ENCODE data around the gene DEPP1.

Gene DEPP1

DNA sequence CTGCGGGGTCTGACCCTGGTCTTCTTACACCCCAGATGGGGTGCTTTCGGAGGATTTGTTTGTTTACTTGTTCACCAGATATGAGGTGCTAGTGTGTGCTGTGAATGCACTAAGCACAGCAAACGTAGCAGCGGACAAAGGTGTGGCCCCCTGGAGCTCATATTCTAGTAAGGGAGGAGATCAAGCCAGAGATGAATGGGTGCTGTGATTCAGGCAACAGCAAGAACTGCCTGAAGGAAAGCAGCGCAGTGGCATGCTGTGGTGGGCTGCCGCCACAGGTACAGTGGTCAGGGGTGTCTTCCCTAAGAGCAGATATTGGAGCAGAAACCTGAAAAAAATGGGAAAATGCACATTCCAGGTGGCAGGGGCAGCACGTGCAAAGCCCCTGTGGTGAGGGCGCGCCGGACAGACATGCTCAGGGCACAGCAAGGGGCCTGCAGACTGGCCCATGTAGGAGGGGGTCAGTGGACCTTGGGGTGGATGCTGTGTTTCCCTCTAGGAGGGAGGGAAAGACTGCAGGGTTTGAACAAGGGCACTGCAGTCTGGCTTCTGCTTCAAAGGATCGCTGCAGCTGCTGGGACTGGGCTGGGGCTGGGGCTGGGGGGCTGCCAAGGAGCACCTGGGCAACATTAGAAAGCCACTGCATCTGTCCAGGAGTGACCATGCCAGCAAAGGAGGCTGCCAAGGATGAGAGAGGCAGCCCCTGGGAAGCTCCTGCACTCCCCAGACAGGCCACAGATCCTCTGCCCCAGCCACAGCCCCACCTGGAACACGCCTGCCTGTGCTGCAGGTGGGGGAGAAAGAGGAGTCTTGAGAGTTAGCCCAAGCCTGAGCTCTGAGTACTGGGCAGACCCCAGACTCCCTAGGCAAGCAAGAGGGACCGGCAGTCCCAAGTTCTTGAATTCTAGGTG lies 927 bp upstream of the DEPP1 start:
- no peak for DNase-seq (ENCODE audit: low read depth)

DNA sequence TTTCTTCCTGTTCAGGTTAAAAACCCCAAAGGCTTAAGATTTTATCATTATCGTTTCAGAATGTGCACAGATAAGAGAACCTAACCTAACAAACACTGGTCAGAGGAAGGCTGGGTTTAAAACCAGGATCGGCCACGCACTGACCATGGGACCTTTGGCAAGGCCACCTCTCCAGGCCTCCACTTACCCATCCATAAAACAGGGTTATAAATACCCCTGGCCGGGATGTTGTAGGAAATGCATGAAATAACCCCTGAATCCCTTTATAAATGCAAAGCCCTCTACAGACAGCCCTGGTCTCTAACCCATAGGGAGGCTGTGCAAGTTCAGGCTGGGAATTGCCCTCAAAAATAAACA lies 418 bp downstream of the DEPP1 start:
- DNase-seq (ENCODE audit: low read depth): no peak

DNA sequence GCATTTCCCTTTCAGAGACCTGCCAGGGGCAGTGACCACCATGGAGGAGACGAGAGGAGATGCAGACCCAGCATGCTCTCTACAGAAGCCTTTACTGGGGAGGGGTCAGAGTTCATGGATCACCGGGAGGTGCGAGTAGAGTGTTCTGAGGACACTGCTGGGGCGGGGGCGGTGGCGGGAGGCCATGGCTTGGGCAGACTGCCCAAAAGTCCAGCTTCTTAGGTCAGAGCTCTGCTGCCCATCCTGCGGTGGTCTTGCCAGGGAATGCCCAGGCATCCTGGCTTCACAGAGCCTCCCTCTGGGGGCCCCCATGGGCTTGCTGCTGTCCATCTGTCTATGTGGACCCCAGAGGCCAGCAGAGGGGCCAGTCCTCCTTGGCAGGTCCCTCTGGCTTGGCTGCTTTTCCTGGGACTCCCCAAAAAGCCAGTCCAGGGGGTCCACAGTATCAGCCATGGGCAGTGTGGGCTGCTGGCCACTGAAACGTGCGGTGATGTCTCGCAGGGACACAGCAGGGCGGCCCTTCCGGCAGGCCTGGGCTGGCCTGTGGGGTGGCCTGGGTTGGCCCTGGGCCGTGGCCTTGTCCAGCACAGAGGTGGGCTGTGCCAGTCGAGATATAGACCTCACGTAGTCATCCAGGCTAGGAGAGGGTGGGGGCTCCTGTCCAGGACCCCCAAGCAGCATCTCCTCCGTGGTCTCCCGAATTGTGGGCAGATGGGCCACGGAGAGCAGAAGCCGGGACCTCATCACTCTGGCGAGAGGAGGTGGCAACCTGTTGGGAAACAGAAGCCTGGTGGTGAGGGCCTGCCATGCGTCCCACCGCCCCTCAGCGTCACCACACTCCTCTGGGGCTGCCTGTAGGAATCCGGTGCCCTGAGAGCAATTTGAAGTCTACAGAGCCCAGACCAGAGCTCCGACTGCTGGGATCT lies 1.1 kb downstream of the DEPP1 start:
- no peak for DNase-seq (ENCODE audit: low read depth)

DNA sequence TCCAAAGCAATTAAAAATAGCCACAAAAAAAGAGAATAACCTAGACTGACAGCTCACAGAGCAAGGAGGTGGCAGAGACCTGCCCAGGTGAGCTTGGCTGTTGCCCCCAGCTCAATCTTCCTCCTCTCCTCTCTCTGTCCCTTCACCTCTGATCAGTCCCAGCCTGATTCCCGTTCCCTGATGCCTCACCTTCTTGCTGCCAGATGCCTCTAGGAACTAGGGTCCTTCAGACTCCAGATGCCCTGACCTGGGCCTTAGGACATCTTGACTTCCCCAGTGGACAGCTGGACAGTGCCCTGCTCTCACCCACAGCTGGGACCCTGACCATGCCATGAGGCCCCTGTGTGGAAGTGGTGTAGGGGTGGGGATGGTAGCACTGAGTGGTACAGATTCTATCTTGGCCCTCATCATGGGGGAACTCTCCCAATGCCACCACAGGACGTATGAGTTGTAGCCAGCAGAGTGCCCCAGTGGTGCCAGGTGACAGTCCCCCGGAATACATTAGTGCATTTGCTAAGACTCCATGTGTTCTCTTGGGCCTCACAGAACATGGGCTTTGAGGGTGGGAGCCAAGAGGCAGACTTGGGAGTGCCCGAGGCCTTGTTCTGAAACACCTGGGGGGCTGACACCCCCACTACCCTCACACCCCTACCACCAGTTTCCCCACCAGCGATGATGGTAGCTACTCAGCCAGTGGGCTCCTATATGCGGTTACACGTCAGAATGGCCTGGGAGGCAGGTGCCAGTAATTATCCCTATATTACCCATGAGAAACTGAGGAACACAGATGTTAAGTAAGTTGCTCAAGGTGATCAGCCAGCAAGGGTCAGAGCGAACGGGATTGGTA lies 2.0 kb downstream of the DEPP1 start:
- DNase-seq (ENCODE audit: low read depth): no peak

DNA sequence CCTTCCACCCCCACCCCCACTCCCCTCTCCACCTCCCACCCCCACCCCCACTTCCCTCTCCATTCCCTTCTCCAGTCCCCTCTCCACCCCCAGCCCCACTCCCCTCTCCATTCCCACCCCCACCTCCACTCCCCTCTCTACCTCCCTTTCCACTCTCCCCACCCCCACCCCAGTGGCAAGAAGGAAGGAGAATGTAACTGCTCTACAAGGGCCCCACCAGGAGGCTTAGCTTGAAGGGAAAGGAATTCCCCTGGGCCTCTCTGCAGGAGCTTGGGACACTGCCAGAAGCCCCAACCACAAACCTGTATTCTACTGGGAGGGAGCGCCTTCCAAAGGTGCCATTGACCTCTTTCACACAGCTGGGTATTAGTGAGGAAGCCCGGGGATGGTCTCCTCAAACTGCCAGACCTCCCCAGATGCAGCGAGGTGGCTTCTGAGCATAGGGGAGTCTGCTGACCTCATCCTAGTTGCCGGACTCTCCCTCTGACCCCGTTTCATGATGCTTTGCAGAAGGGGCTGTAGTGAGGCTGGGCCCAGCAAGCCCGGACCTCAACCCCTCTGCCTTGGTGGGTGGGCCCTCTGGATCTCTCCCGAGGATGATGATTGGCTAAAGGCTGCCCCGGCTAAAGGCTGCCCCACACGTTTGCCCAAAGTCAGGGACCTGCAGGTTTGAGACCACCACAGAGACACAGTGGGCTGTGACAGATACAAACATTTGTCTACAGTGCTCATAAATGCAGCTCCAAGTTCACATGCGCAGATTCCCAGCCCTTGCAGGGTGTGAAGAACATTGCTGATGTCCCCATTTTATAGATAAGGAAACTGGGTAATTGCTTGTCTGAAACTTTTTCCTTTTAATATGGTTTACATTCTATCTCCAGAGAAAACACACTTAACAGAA lies 2.9 kb downstream of the DEPP1 start:
- no peak for DNase-seq (ENCODE audit: low read depth)

DNA sequence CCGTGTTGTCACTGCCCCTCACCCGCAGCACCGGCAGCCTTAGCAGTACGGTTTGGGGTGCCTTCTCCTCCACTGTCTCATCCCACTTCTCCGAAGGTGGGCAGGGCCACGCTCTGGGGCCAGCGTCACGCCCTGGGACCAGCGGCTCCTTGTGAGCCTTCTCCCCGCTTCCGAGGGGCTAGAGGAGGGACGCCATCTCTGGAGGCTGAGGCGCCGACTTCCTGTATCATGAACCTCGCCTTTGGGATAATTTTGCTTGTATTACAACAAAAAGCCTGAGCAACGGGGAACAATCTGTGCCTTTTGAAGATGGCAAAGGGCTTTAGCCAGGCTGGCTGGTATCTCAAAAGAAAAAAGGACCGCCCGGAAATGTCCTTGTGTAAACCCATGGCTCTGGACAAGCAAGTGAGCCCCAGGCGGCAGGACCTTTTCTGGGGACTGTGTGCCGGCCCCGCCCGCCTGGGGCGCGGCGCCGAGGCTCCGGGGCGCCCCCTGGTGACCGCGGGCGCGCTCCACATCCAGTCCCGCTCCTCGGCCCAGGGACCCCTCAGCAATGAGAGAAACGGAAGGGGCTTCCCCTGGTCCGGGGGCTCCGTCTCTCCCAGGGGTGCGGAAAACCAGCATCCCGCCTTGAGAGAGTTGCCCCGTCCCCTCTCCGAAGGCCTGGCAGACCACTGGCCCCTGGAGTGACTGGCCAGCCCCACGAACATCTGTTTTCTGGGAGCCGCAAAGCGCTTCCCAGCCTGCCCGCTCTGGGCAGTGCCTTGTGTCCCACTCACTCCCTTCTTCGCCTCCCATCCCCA lies 3.8 kb downstream of the DEPP1 start:
- peak; percentile 49 for DNase-seq (ENCODE audit: low read depth)

DNA sequence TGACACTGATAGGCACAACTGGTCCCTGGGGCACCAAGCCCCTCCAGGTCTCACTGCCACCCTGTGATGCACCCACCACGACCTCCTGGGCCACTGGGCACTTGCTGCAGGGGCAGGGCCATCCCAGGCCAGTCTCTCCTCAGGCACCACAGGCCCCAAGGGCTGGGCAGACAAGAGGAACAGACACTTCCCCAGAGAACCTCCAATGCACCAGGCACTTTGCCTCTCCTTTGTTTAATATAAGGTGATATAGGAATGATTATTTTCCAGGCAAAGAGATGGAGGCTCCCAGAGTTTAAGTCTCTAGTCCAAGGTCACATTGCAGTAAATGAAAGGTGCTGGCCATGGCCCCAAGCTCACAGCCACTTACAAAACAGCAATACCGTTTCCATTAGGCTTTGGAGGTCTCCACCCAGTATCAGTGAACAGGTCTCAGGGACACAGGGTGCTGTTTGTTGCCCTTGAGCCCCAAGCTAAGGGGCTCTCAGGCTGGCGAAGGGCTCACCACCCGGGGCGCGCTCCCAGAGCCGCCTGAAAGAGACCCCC lies 4.5 kb downstream of the DEPP1 start:
- DNase-seq (ENCODE audit: low read depth): no peak

DNA sequence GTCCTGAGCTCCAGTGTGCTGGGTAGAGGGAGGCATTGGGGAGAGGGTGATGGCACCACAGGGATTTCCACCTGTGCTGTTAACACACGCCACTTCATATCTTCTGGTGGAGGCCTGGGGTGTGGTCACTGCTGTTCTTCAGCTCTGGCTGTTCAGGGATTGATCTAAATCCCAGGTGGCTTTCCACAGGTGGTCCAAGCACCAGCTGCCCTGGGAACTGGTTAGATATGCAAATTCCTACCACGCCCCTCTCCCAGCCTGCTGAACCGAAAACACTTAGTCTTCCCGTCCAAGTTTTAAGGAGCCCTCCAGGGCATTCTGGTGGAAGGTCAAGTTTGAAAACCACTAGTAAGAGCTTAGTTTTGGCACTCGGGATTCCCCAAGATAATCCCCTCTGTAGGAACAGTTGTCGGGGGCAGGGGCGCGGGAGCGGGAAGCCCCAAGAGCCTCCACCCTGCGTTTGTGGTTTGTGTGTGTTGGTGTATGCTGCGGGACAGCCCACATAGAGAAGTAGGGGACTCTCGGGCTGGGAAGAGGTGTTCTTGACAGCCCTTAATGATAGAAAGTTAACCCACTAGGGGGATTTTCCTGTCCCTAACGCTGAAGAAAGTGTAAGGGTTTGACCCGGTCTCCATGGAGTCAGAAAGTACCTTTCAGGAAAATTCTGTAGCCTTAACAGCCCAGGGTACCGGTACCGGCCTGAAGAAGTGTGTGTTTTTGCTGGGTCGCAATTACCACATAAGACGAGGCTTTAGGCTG lies 5.1 kb downstream of the DEPP1 start:
- no peak for DNase-seq (ENCODE audit: low read depth)

DNA sequence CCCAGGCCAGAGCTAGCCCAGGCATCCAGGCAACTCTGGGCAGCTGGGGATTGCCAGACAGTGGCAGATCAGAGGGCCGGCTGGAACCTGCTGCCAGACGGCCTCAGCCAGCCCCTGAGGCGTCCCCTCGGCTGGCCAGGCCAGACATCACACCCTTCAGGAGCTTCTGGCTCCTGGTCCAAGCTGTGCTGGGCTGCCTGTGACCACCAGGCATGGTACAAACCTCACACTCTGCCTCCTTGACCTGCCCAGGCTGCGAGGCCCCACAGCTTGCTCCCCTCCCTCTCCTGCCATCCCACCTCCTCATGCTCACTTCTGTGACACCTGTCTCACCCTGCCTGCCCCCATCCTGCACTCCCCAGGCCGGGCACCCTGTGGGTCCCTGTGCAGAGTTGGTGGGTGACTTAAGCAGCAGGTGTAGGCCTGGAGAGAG lies 5.7 kb downstream of the DEPP1 start:
- DNase-seq (ENCODE audit: low read depth): no peak

DNA sequence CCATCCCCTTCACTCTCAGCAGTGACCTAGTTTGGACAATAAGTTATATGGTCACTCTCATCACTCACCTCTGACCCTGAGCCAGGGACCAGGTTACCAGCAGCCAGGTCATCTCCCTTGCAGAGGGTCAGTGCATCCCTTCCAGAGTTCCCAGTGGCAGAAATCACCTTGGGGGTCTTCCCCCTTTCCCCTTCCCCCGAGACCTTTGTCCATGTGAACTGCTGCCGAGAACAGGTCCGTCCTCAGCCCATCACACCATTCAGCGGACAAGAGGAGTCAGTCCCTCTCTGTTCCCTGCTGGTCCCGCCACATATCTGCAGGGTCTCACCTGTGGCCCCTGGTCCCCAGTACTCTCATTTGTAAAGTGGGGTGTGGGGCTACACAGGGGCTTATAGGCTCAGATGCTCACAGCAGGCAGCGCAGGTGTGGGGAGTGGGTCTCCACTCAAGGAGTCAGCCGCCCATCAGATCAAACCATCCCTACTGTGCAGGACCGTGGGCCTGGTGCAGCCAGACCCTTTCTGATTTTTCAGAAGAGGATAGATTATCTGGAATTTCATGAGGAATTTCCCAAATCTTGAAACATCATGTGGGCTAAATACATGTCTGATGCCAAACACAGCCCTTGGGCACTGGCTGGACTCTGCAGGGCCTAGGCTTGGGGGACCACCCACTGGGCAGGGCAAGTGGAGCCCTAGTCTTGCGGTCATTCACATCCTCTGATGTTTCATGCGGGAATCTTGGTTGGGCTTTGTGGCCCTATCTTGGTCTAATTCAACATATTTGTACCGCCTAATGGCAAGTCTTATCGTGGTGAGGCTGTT lies 6.5 kb downstream of the DEPP1 start:
- no peak for DNase-seq (ENCODE audit: low read depth)

DNA sequence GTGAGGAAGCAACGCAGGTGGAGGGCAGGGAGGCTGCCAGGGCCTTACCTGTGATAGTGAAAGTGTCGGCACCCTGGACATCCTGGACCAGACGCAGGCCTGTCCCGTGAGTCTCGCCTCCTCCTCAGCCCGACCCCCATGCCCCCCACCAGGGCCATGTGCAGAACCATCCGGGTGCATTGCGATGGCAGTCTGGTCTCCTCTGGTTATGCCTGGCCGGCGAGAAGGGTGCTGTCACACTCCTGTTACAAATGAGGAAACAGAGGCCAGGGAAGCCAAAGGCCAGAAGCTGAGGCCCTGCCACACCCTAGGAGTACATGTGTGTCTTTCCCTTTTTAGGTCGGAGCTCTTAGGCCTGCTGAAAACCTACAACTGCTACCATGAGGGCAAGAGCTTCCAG lies 7.2 kb downstream of the DEPP1 start:
- no peak for DNase-seq (ENCODE audit: low read depth)

DNA sequence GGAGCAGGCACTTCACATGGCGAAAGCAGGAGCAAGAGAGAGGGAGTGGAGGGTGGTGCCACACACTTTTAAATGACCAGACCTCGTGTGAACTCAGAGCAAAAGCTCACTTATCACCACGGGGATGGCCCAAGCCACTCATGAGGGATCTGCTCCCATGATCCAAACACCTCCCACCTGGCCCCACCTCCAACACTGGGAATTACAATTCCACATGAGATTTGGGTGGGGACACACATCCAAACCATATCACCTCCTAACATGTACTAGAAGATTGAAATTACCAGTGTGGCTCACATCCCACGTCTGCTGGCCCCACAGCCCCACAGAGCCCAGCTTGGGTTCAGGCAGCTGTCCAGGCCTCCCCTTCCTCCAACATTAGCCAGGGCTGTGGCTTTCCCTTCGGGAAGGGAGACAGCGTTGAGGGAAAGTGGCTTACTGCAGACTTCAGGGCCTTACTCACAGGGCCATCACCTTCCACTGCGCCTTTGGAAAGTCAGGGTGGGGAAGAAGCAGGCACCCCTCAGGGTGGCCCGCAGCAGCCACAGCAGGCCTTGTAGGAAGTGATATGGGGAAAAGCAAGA lies 7.7 kb downstream of the DEPP1 start:
- DNase-seq (ENCODE audit: low read depth): no peak

DNA sequence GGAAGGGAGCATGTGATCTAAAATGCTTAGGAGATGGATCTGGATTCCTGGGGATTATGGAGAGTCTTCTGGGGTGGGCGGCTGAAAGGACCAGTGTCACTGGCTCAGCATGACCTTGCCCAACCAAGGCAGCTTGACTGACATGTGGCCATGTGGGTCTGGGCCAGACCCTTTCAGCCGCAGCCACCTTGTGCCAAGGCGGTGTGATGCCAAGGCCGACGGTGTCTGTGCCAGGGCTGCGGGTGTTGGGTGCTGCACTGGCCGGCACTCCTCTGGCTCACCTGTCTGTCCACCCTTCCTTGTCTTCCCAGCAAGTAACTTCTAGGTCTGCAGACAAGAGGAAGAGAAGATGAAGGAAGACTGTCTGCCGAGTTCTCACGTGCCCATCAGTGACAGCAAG lies 8.8 kb downstream of the DEPP1 start:
- no peak for DNase-seq (ENCODE audit: low read depth)

DNA sequence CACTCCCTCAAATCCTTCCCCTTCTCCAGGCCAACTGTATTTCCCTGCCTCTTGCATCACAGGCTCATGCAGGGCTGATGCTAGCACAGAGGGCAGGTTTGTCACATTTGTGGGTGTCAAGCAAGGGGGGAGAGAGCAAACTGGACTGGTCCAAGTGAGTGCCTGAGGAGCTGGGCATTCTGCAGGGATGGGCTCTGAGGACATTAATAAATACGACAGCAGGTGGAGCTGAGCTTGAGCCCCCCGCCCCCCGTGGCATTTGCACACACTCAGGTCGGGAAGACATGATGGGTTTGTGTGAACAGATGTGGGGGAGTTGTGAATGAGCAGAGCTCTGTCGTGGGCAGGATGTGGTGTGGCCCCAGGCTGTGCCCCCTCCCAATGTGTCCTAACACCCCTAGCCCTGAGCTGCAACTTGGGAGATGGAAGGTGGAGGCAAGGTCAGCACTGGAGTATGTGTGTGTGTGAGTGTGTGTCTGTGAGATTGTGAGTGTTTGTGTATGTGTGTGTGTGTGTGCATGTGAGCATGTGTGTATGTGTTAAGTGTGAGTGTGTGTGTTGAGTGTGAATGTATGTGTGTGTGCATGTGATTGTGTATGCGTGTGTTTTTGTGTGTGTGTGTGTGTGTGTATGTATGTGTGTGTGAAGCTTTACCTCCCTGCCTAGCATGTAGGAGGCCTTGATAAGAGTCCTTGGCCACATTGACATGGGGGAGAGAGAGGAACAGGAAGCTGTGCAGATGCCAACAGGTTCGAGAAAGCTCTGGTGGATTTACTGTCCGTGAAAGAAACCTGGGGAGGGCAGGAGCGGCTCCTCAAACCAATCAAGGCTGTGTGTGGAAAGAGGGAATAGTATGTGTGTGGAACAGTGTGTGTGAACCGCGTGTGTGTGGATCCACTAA lies 9.9 kb downstream of the DEPP1 start:
- no peak for DNase-seq (ENCODE audit: low read depth)

DNA sequence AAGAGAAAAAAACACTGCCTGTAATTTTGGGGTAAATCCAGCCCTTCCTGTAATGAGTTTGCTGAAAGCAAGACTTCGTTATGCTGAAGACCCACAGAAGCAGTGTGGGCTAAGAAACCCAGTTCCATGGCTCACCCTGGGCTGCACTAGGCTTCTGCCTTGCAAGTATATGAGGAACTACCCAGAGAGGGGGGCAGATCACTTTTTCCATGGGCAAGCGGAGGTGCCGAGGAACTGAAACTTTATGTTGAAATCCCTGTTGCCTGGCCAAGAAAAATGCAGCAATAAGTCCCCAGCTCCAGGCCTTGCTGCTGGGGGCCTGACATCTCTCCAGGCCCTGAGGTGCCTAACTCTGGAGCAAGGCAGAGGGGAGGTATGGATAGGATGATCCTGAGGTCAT lies 10.5 kb downstream of the DEPP1 start:
- no peak for DNase-seq (ENCODE audit: low read depth)

DNA sequence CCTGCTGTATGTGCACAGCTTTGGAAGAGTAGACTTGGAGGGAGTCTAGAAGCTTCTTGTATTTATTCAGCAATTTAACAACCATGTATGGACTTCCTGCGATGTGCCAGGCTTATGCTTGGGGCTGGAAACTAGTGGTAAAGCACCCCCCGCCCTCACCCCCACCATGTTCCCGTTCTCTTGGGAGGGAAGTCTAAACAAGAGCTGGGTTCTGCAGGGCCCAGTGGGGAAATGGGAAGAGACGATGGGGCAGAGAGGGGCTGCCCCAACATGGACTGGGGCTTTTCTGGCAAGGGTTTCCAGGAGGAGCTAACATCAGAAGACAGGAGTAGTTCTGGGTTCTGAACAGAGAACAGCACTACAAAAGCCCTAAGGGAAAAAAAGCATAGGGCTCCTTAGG lies 11.0 kb downstream of the DEPP1 start:
- DNase-seq (ENCODE audit: low read depth): no peak

Measured in stimulated activated CD8-positive, alpha-beta memory T cell treated with anti-CD3 and anti-CD28 coated beads, Interleukin-12 subunit alpha, Interleukin-12 subunit beta, amount 100 ng/mL, for 4 hours (primary cell).